ENCODE data around the gene MCTS1.
A peak's percentile ranks its signal among the peaks of the same experiment; 100 is the strongest.
"Not testable (repeated sequence)": the region's sequence is repeated elsewhere in the genome, so short reads cannot be mapped to it uniquely, and the experiment has no call there.

The MCTS1 gene

GRCh38 chrX:120629667-120630537 is 26.0 kb downstream of the MCTS1 start, which contains the start of gene C1GALT1C1:
TSS of gene C1GALT1C1 (minus strand) at chrX:120630054. CDS start at chrX:120627166, 2,888 bp downstream.
- DNase-seq (ENCODE audit: low read depth in 2 of 2) = peak; percentile 74 to 84

GRCh38 chrX:120638619-120639018 is 34.7 kb downstream of the MCTS1 start:
- no peak for DNase-seq (ENCODE audit: low read depth in 2 of 2)

- no peak for DNase-seq (ENCODE audit: low read depth in 2 of 2)
These were observed 39.0 kb downstream of the MCTS1 start for GRCh38 chrX:120642871-120643270.

- no peak for DNase-seq (ENCODE audit: low read depth in 2 of 2)
These were observed 43.2 kb downstream of the MCTS1 start for GRCh38 chrX:120647127-120647526.

GRCh38 chrX:120652256-120652655 is 48.4 kb downstream of the MCTS1 start:
- not testable (repeated sequence) for DNase-seq (ENCODE audit: low read depth in 2 of 2)

GRCh38 chrX:120653000-120653399 is 49.1 kb downstream of the MCTS1 start:
- no peak for DNase-seq (ENCODE audit: low read depth in 2 of 2)

GRCh38 chrX:120660637-120661036 is 56.7 kb downstream of the MCTS1 start:
- DNase-seq (ENCODE audit: low read depth in 2 of 2) = no peak

Measured in stimulated activated CD8-positive, alpha-beta memory T cell treated with anti-CD3 and anti-CD28 coated beads, Interleukin-2, amount 100 ng/mL, for 1 hour (primary cell).